ENCODE measurements around the gene TTC39A.

- TF ChIP-seq CTCF (IDR thresholded peaks at IDR 0.05) (no peak), POLR2A (IDR thresholded peaks at IDR 0.05) (no peak), POLR2AphosphoS5 (IDR thresholded peaks at IDR 0.05) (no peak)
Measured at GRCh38 chr1:51316113-51316845, 14.1 kb downstream of the TTC39A start.
